CD14-positive monocyte (primary cell): Measurements from ENCODE around the gene GREB1. TPM values are rescaled to one million over a fixed set of nuclear protein-coding genes. Genes with fewer than 3 reads are reported as not detected.

Experiments used
- DNase-seq, 3 donors: peaks; one replicate each; pipeline ENCODE4 v3.0.0-alpha.2; 2011 to 2022
- H2AFZ ChIP-seq: 2 replicates; pipeline ENCODE4 v1.6.0; 2012; ENCODE audit warnings: mild to moderate bottlenecking, low read depth, low read length, inconsistent platforms; ENCODE audit not compliant: insufficient read depth, poor library complexity, severe bottlenecking
- H3K27ac ChIP-seq, 2 donors: 1 replicate in 1 of 2; 2 replicates in 1 of 2; pipeline ENCODE4 v1.5.1; 2012 to 2013; ENCODE audit warnings: low read length in 2 of 2, control low read depth in 1 of 2, inconsistent platforms in 1 of 2, low read depth in 1 of 2, mild to moderate bottlenecking in 1 of 2
- H3K27me3 ChIP-seq, 2 donors: one replicate each; pipeline versions ENCODE4 v1.6.0 to v1.6.1; 2011 to 2013; ENCODE audit warnings: low read length in 2 of 2; ENCODE audit not compliant: control insufficient read depth in 2 of 2, insufficient read depth in 2 of 2
- H3K36me3 ChIP-seq, 2 donors: replicated peaks in 1 of 2; 1 replicate in 1 of 2; 2 replicates in 1 of 2; pipeline versions ENCODE4 v1.5.1 to v1.6.1; 2012 to 2013; ENCODE audit warnings: low read length in 2 of 2, control low read depth in 1 of 2, inconsistent platforms in 1 of 2, mild to moderate bottlenecking in 1 of 2; ENCODE audit not compliant: insufficient read depth in 2 of 2, control insufficient read depth in 1 of 2
- H3K4me1 ChIP-seq, 2 donors: 1 replicate in 1 of 2; 2 replicates in 1 of 2; pipeline versions ENCODE4 v1.5.1 to v1.6.1; 2012 to 2013; ENCODE audit warnings: low read length in 2 of 2, control low read depth in 1 of 2, inconsistent platforms in 1 of 2, mild to moderate bottlenecking in 1 of 2, moderate library complexity in 1 of 2; ENCODE audit not compliant: insufficient read depth in 2 of 2, control insufficient read depth in 1 of 2
- H3K4me2 ChIP-seq: replicated peaks from 2 replicates; pipeline ENCODE3; 2012; ENCODE audit warnings: low read length, moderate library complexity, mild to moderate bottlenecking; ENCODE audit not compliant: poor library complexity, severe bottlenecking; ENCODE audit errors: extremely low read depth
- H3K4me3 ChIP-seq, 3 experiments: fragments of 200-600 bp in 1 of 3; sonication (generic) in 1 of 3; replicated peaks in 1 of 3; 1 replicate in 2 of 3; 2 replicates in 1 of 3; pipeline ENCODE4 v1.5.1; 2011 to 2013; ENCODE audit warnings: low read length in 3 of 3, mild to moderate bottlenecking in 3 of 3, control low read depth in 2 of 3, low read depth in 2 of 3, inconsistent platforms in 1 of 3, moderate library complexity in 1 of 3
- H3K79me2 ChIP-seq: 2 replicates; pipeline ENCODE4 v1.6.0; 2012; ENCODE audit warnings: mild to moderate bottlenecking, control low read depth, inconsistent platforms, low read length, moderate library complexity; ENCODE audit not compliant: insufficient read depth
- H3K9ac ChIP-seq: 2 replicates; pipeline ENCODE4 v1.6.0; 2017; ENCODE audit warnings: low read length, mild to moderate bottlenecking; ENCODE audit not compliant: insufficient read depth, poor library complexity, severe bottlenecking
- H3K9me3 ChIP-seq, 2 donors: replicated peaks in 1 of 2; 1 replicate in 1 of 2; 2 replicates in 1 of 2; pipeline versions ENCODE4 v1.5.1 to v1.6.1; 2012 to 2013; ENCODE audit warnings: low read length in 2 of 2, control low read depth in 1 of 2; ENCODE audit not compliant: control insufficient read depth in 1 of 2, insufficient read depth in 1 of 2
- H4K20me1 ChIP-seq: 2 replicates; pipeline ENCODE4 v1.6.0; 2012; ENCODE audit warnings: mild to moderate bottlenecking, low read length, control low read depth, moderate library complexity; ENCODE audit not compliant: insufficient read depth
- H3K27ac Mint-ChIP-seq, 7 donors: one replicate each; pipeline ENCODE4 v1.8.0; 2020; ENCODE audit warnings: mild to moderate bottlenecking in 7 of 7, mixed read lengths in 7 of 7, moderate library complexity in 6 of 7, inconsistent platforms in 2 of 7
- H3K27me3 Mint-ChIP-seq, 3 donors: one replicate each; pipeline ENCODE4 v1.8.0; 2021 to 2022; ENCODE audit warnings: low read depth in 3 of 3, mild to moderate bottlenecking in 3 of 3, mixed read lengths in 3 of 3, moderate library complexity in 3 of 3, inconsistent platforms in 1 of 3
- H3K36me3 Mint-ChIP-seq, 2 donors: one replicate each; pipeline ENCODE4 v1.8.0; 2020; ENCODE audit warnings: mixed read lengths in 2 of 2, inconsistent platforms in 1 of 2, mild to moderate bottlenecking in 1 of 2
- H3K4me1 Mint-ChIP-seq: one replicate; pipeline ENCODE4 v1.8.0; 2020; ENCODE audit warnings: mild to moderate bottlenecking, mixed read lengths
- H3K4me3 Mint-ChIP-seq, 2 donors: one replicate each; pipeline ENCODE4 v1.8.0; 2020; ENCODE audit warnings: mild to moderate bottlenecking in 2 of 2, mixed read lengths in 2 of 2, moderate library complexity in 1 of 2
- H3K9me3 Mint-ChIP-seq, 7 donors: one replicate each; pipeline ENCODE4 v1.8.0; 2020 to 2022; ENCODE audit warnings: mixed read lengths in 7 of 7, mild to moderate bottlenecking in 6 of 7, moderate library complexity in 6 of 7, inconsistent platforms in 2 of 7
- CTCF ChIP-seq: fragments of 200-600 bp; IDR thresholded peaks from one replicate; pipeline ENCODE4 v1.8.0; 2022; ENCODE audit warnings: antibody characterized with exemption, mild to moderate bottlenecking
- WGBS: methylation state at CpG from one replicate; pipeline ENCODE4 v1.1.5; 2013; ENCODE audit warnings: missing lambda C conversion rate; ENCODE audit not compliant: insufficient coverage; 5-methylcytosine and 5-hydroxymethylcytosine counted together
- intact Hi-C, 2 donors: fragments of 100-400 bp; cut with micrococcal nuclease; formaldehyde crosslinking; loops; one replicate each; pipeline versions ENCODE4 v1.15.0 to v1.15.1; 2023
- polyA minus RNA-seq: library from RNA; depleted of rRNA, polyadenylated mRNA; stranded (reverse); fragments of >200 nt; gene quantifications from 2 replicates; pipeline ENCODE4 v1.2.3, GENCODE V29; 2012
- polyA plus RNA-seq, 3 donors: library from polyadenylated mRNA; depleted of rRNA in 1 of 3; unstranded in 2 of 3; stranded (reverse) in 1 of 3; fragments of 300-500 nt in 2 of 3; fragments of >200 nt in 1 of 3; fragmentation: Illumina TruSeq in 2 of 3; gene quantifications; 1 replicate in 2 of 3; 2 replicates in 1 of 3; pipeline ENCODE4 v1.2.3, GENCODE V29; 2012 to 2021
- total RNA-seq, 12 experiments: library from RNA in 1 of 12; stranded (reverse) in 1 of 12; fragments of 120-200 nt in 1 of 12; gene quantifications; one replicate each; pipeline ENCODE4 v1.2.4 and lab custom pipeline; 2013 to 2026; ENCODE audit warnings: mixed read lengths in 6 of 12, inconsistent platforms in 1 of 12

GREB1 gene
- total RNA-seq (2013): 0.12 TPM
- not detected for polyA plus RNA-seq
- 0.16 TPM in 1 of 2 replicates, not detected in the other for polyA minus RNA-seq
- total RNA-seq (lab: John Stamatoyannopoulos, UW): 0 to 3.2 (median 0.33) reads per million in 11 experiments

GRCh38 chr2:11533278-11534070, at the start of gene GREB1:
TSS of gene GREB1 (plus strand) at chr2:11534045. CDS start at chr2:11556615, 22,570 bp downstream.
- Mint-ChIP-seq H3K36me3 (no peaks in the 10 kb centered on the region), H3K4me3 (peak within 1 kb of the TSS in 1 of 2 donors; percentile 15), H3K27ac (peak within 1 kb of the TSS in 2 of 7 donors; percentile 38 to 68), H3K9me3 (no peaks in the 10 kb centered on the region), H3K27me3 (peaks cover 24 to 53% (median 40%) of the 10 kb centered on the region in 3 donors), H3K4me1 (peaks cover 18% of the 10 kb centered on the region)
- Histone ChIP-seq H3K4me1 (peaks cover 14 to 15% of the 10 kb centered on the region in 2 donors), H3K27ac (no peak within 1 kb of the TSS), H4K20me1 (no peaks in the 10 kb centered on the region), H3K79me2 (no peaks in the 10 kb centered on the region), H3K36me3 (no peaks in the 10 kb centered on the region), H3K9ac (no peak within 1 kb of the TSS), H3K27me3 (peaks cover 18 to 36% of the 10 kb centered on the region in 2 donors), H3K9me3 (no peaks in the 10 kb centered on the region), H3K4me3 (no peak within 1 kb of the TSS), H3K4me2 (peak within 1 kb of the TSS; percentile 12), H2AFZ (no peak within 1 kb of the TSS)
- peak; percentile 45 to 65 (median 48) for DNase-seq
- intact Hi-C loops: no loop called here
- 63% methylated on average over 1 of the region's 9 CpGs for WGBS
- no peak for TF ChIP-seq CTCF

- no peaks in the 10 kb centered on the region for H4K20me1 ChIP-seq
- H3K9me3 Mint-ChIP-seq: peaks cover 0 to 13% (median 7%) of the 10 kb centered on the region in 7 donors
- no peak overlapping the region for H2AFZ ChIP-seq
- no peak overlapping the region for H3K4me3 Mint-ChIP-seq
- no peak overlapping the region for H3K4me3 ChIP-seq
- H3K9ac ChIP-seq: no peak overlapping the region
- H3K4me2 ChIP-seq: no peak overlapping the region
- DNase-seq: no peak
- no peaks in the 10 kb centered on the region for H3K36me3 ChIP-seq
- H3K4me1 Mint-ChIP-seq: no peaks in the 10 kb centered on the region
- H3K4me1 ChIP-seq: no peaks in the 10 kb centered on the region
- H3K27ac Mint-ChIP-seq: no peak overlapping the region
- no peak overlapping the region for H3K27ac ChIP-seq
- peaks cover 0 to 9% of the 10 kb centered on the region in 2 donors for H3K9me3 ChIP-seq
- WGBS: no CpG with 5 or more reads among the region's 3 CpGs
- intact Hi-C loops: no loop called here
- H3K27me3 Mint-ChIP-seq: peaks cover 44 to 62% (median 51%) of the 10 kb centered on the region in 3 donors
- peaks cover 17 to 38% of the 10 kb centered on the region in 2 donors for H3K27me3 ChIP-seq
- H3K79me2 ChIP-seq: no peaks in the 10 kb centered on the region
- TF ChIP-seq CTCF: no peak
- H3K36me3 Mint-ChIP-seq: no peaks in the 10 kb centered on the region
Observed at GRCh38 chr2:11488809-11489208, 45.0 kb upstream of the GREB1 start.
